HepG2 (cell line): ENCODE measurements around the gene UBR4. TPM values are rescaled to one million over a fixed set of nuclear protein-coding genes. Genes with fewer than 3 reads are reported as not detected.
A peak's percentile ranks its signal among the peaks of the same experiment; 100 is the strongest.

Experiments used
- ATF2 ChIP-seq: sonication (generic); formaldehyde crosslinking; IDR thresholded peaks from 2 replicates; pipeline ENCODE4 v1.4.0; 2020; ENCODE audit warnings: missing genetic modification reagents
- CEBPB ChIP-seq: IDR thresholded peaks from 2 replicates; pipeline ENCODE4 v1.6.1; 2011; ENCODE audit warnings: low read depth, low read length, improper control_type of control experiment, borderline replicate concordance
- ESRRA ChIP-seq: sonication (generic); formaldehyde crosslinking; IDR thresholded peaks from 2 replicates; pipeline ENCODE4 v1.5.1; 2020; ENCODE audit warnings: mild to moderate bottlenecking, low read depth, missing genetic modification reagents
- FOXO1 ChIP-seq: sonication (generic); formaldehyde crosslinking; IDR thresholded peaks from 2 replicates; pipeline ENCODE4 v1.4.0; 2020; ENCODE audit warnings: missing genetic modification reagents
- HMG20A ChIP-seq: IDR thresholded peaks from 2 replicates; pipeline ENCODE4 v1.6.1; 2016; ENCODE audit warnings: borderline replicate concordance
- MZF1 ChIP-seq: sonication (generic); formaldehyde crosslinking; IDR thresholded peaks from 2 replicates; pipeline ENCODE4 v1.8.1; 2023; ENCODE audit warnings: mild to moderate bottlenecking, missing genetic modification reagents, borderline replicate concordance
- SMAD9 ChIP-seq: sonication (generic); formaldehyde crosslinking; IDR thresholded peaks from 2 replicates; pipeline ENCODE4 v1.5.1; 2020; ENCODE audit warnings: mild to moderate bottlenecking, missing genetic modification reagents
- USF2 ChIP-seq, 2 experiments: sonication (generic) in 1 of 2; formaldehyde crosslinking in 1 of 2; IDR thresholded peaks; 2 replicates each; pipeline versions ENCODE4 v1.5.1 to v1.6.1; 2011 to 2020; ENCODE audit warnings: borderline replicate concordance in 1 of 2, low read depth in 1 of 2, low read length in 1 of 2, mild to moderate bottlenecking in 1 of 2, missing genetic modification reagents in 1 of 2, moderate library complexity in 1 of 2
- ZBTB2 ChIP-seq: sonication (generic); formaldehyde crosslinking; IDR thresholded peaks from 2 replicates; pipeline ENCODE4 v1.8.0; 2022; ENCODE audit warnings: low read depth, missing genetic modification reagents
- ZBTB25 ChIP-seq: IDR thresholded peaks from 2 replicates; pipeline ENCODE4 v1.6.1; 2018; ENCODE audit warnings: missing genetic modification reagents
- ZEB1 ChIP-seq: IDR thresholded peaks from 2 replicates; pipeline ENCODE4 v1.6.1; 2012; ENCODE audit warnings: mild to moderate bottlenecking, low read depth, inconsistent platforms; ENCODE audit not compliant: insufficient replicate concordance
- ZFP62 ChIP-seq: sonication (generic); formaldehyde crosslinking; IDR thresholded peaks from 2 replicates; pipeline ENCODE4 v1.4.0; 2020; ENCODE audit warnings: missing genetic modification reagents
- ZKSCAN1 ChIP-seq: fragments of 150-350 bp; IDR thresholded peaks from 2 replicates; pipeline ENCODE4 v1.6.1; 2014; ENCODE audit warnings: low read length
- ZNF180 ChIP-seq: sonication (generic); formaldehyde crosslinking; IDR thresholded peaks from 2 replicates; pipeline ENCODE4 v1.4.0; 2020; ENCODE audit warnings: low read depth, missing genetic modification reagents, borderline replicate concordance
- ZNF264 ChIP-seq: sonication (generic); formaldehyde crosslinking; IDR thresholded peaks from 2 replicates; pipeline ENCODE4 v1.4.0; 2020; ENCODE audit warnings: missing genetic modification reagents
- ZNF337 ChIP-seq: sonication (generic); formaldehyde crosslinking; IDR thresholded peaks from 2 replicates; pipeline ENCODE4 v1.5.1; 2020; ENCODE audit warnings: missing genetic modification reagents, low read depth, mild to moderate bottlenecking, borderline replicate concordance
- ZNF431 ChIP-seq: sonication (generic); formaldehyde crosslinking; IDR thresholded peaks from 2 replicates; pipeline ENCODE4 v1.9.0; 2022; ENCODE audit warnings: missing genetic modification reagents, low read depth, mild to moderate bottlenecking, borderline replicate concordance
- ZNF674 ChIP-seq: sonication (generic); formaldehyde crosslinking; IDR thresholded peaks from 2 replicates; pipeline ENCODE4 v1.5.0; 2020; ENCODE audit warnings: low read depth, mild to moderate bottlenecking, missing genetic modification reagents
- ZSCAN5A ChIP-seq: sonication (generic); formaldehyde crosslinking; IDR thresholded peaks from 2 replicates; pipeline ENCODE4 v1.8.0; 2022; ENCODE audit warnings: mild to moderate bottlenecking, missing genetic modification reagents, borderline replicate concordance
- polyA plus RNA-seq, 8 experiments: library from polyadenylated mRNA; depleted of rRNA in 3 of 8; stranded (reverse) in 7 of 8; unstranded in 1 of 8; fragments of >200 nt; fragmentation: Illumina TruSeq in 4 of 8; extraction: Trizol in 4 of 8; gene quantifications; 2 replicates each; pipeline versions ENCODE4 v1.2.1 to v1.2.3, GENCODE V29; 2011 to 2016; ENCODE audit warnings: low read depth in 4 of 8, missing spikeins in 1 of 8, mixed read lengths in 1 of 8; ENCODE audit not compliant: insufficient read depth in 1 of 8
- total RNA-seq, 5 experiments: library from RNA; depleted of rRNA; stranded (reverse); fragments of >200 nt; fragmentation: Illumina TruSeq; extraction: Trizol; gene quantifications; 2 replicates each; pipeline ENCODE4 v1.2.3, GENCODE V29; 2016; ENCODE audit warnings: low read depth in 1 of 5
- TF ChIP-seq, protein P1 (sequence below): sonication (generic); formaldehyde crosslinking; IDR thresholded peaks from 2 replicates; pipeline ENCODE4 v1.8.1; 2023; ENCODE audit warnings: missing genetic modification reagents, mild to moderate bottlenecking, borderline replicate concordance

Gene UBR4
- total and polyA plus RNA-seq, 2 of the 13 experiments (the other 11 are each of a cell fraction or from before 2014, with no cell fraction given) = 59.1 to 106 TPM

- TF ChIP-seq USF2 (IDR thresholded peaks at IDR 0.05; ENCODE audit: low read depth, low read length) (no peak), USF2 (CRISPR knock-in tag; IDR thresholded peaks at IDR 0.05; ENCODE audit: borderline replicate concordance) (0 out of 2 replicates have a peak, but pooled peaks have one; percentile 37), MZF1 (peak; percentile 39; the same call in 1 of the 2 replicates), ZBTB25 (CRISPR knock-in tag) (peak; percentile 85), ZFP62 (CRISPR knock-in tag) (no peak), ATF2 (CRISPR knock-in tag) (peak; percentile 42; the same call in 1 of the 2 replicates), ZNF431 (CRISPR knock-in tag) (peak; percentile 96), ESRRA (peak; percentile 72), ZNF264 (peak; percentile 35; the same call in 1 of the 2 replicates), ZEB1 (no peak), SMAD9 (CRISPR knock-in tag) (peak; percentile 92), FOXO1 (CRISPR knock-in tag) (peak; percentile 64; the same call in 1 of the 2 replicates), ZNF337 (CRISPR knock-in tag) (peak; percentile 71; the same call in 1 of the 2 replicates), ZBTB2 (peak; percentile 77), CEBPB (no peak), ZKSCAN1 (no peak), HMG20A (no peak), ZNF180 (CRISPR knock-in tag) (0 out of 2 replicates have a peak, but pooled peaks have one; percentile 62), ZSCAN5A (CRISPR knock-in tag) (no peak), ZNF674 (CRISPR knock-in tag) (no peak)
- TF ChIP-seq, protein P1, sequence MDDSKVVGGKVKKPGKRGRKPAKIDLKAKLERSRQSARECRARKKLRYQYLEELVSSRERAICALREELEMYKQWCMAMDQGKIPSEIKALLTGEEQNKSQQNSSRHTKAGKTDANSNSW = peak; percentile 97; the same call in 1 of the 2 replicates
Observed at GRCh38 chr1:19251305-19252196, 41.5 kb upstream of the UBR4 start, which contains the start of the genes EMC1 and MRTO4 (continued).
